IPS-18a (cell line): ENCODE results near the gene UBAC2.

ENCODE experiments used
- H3K27ac ChIP-seq: one replicate; pipeline ENCODE4 v1.5.1; 2013; ENCODE audit warnings: low read length
- H3K27me3 ChIP-seq: one replicate; pipeline ENCODE4 v1.6.1; 2013; ENCODE audit warnings: mild to moderate bottlenecking, low read length; ENCODE audit not compliant: control insufficient read depth, insufficient read depth
- H3K36me3 ChIP-seq: one replicate; pipeline ENCODE4 v1.6.1; 2013; ENCODE audit warnings: low read depth, low read length; ENCODE audit not compliant: control insufficient read depth
- H3K4me1 ChIP-seq: one replicate; pipeline ENCODE4 v1.6.1; 2013; ENCODE audit warnings: low read depth, low read length; ENCODE audit not compliant: control insufficient read depth
- H3K4me3 ChIP-seq: one replicate; pipeline ENCODE4 v1.5.1; 2013; ENCODE audit warnings: low read length
- H3K9ac ChIP-seq: one replicate; pipeline ENCODE4 v1.6.1; 2013; ENCODE audit warnings: mild to moderate bottlenecking, low read length, moderate library complexity
- H3K9me3 ChIP-seq: one replicate; pipeline ENCODE4 v1.6.1; 2013; ENCODE audit warnings: low read depth, low read length; ENCODE audit not compliant: control insufficient read depth

UBAC2 gene

GRCh38 chr13:99322297-99323103 is 121.8 kb downstream of the UBAC2 start:
- no peak overlapping the region for H3K4me3 ChIP-seq
- H3K9ac ChIP-seq = no peak overlapping the region
- no peaks in the 10 kb centered on the region for H3K4me1 ChIP-seq
- H3K27ac ChIP-seq = no peak overlapping the region
- H3K36me3 ChIP-seq = peaks cover 13% of the 10 kb centered on the region
- H3K27me3 ChIP-seq = no peaks in the 10 kb centered on the region
- H3K9me3 ChIP-seq = no peaks in the 10 kb centered on the region

- H3K27ac ChIP-seq = no peak overlapping the region
Measured at GRCh38 chr13:99323488-99323887, 122.8 kb downstream of the UBAC2 start.

GRCh38 chr13:99326012-99326411 is 125.4 kb downstream of the UBAC2 start:
- Histone ChIP-seq H3K9ac (no peak overlapping the region), H3K27me3 (no peaks in the 10 kb centered on the region), H3K4me3 (no peak overlapping the region), H3K27ac (no peak overlapping the region), H3K9me3 (no peaks in the 10 kb centered on the region), H3K4me1 (no peaks in the 10 kb centered on the region), H3K36me3 (peaks cover 5% of the 10 kb centered on the region)

More at GRCh38 chr13:99323488-99323887, 122.8 kb downstream of the UBAC2 start:
- no peak overlapping the region for H3K4me3 ChIP-seq
- no peaks in the 10 kb centered on the region for H3K27me3 ChIP-seq
- no peaks in the 10 kb centered on the region for H3K9me3 ChIP-seq
- peaks cover 13% of the 10 kb centered on the region for H3K36me3 ChIP-seq
- no peaks in the 10 kb centered on the region for H3K4me1 ChIP-seq
- no peak overlapping the region for H3K9ac ChIP-seq

- Histone ChIP-seq H3K4me1 (no peaks in the 10 kb centered on the region), H3K4me3 (no peak overlapping the region), H3K36me3 (peaks cover 5% of the 10 kb centered on the region), H3K27ac (no peak overlapping the region), H3K27me3 (no peaks in the 10 kb centered on the region), H3K9me3 (no peaks in the 10 kb centered on the region), H3K9ac (no peak overlapping the region)
Measured at GRCh38 chr13:99327126-99327525, 126.5 kb downstream of the UBAC2 start.

- H3K9me3 ChIP-seq = no peaks in the 10 kb centered on the region
- peaks cover 5% of the 10 kb centered on the region for H3K36me3 ChIP-seq
- H3K4me3 ChIP-seq = no peak overlapping the region
- H3K27ac ChIP-seq = no peak overlapping the region
- H3K4me1 ChIP-seq = no peaks in the 10 kb centered on the region
- H3K9ac ChIP-seq = no peak overlapping the region
- no peaks in the 10 kb centered on the region for H3K27me3 ChIP-seq
Measured at GRCh38 chr13:99327761-99328160, 127.1 kb downstream of the UBAC2 start.

- Histone ChIP-seq H3K36me3 (no peaks in the 10 kb centered on the region), H3K4me1 (no peaks in the 10 kb centered on the region), H3K9ac (no peak overlapping the region)
Measured at GRCh38 chr13:99329477-99329876, 128.8 kb downstream of the UBAC2 start.

GRCh38 chr13:99330942-99331341 is 130.3 kb downstream of the UBAC2 start:
- Histone ChIP-seq H3K9ac (no peak overlapping the region), H3K27ac (no peak overlapping the region), H3K4me1 (no peaks in the 10 kb centered on the region), H3K36me3 (no peaks in the 10 kb centered on the region), H3K4me3 (no peak overlapping the region), H3K9me3 (no peaks in the 10 kb centered on the region), H3K27me3 (no peaks in the 10 kb centered on the region)

More at GRCh38 chr13:99329477-99329876, 128.8 kb downstream of the UBAC2 start:
- no peak overlapping the region for H3K27ac ChIP-seq
- no peaks in the 10 kb centered on the region for H3K9me3 ChIP-seq
- H3K4me3 ChIP-seq = no peak overlapping the region
- H3K27me3 ChIP-seq = no peaks in the 10 kb centered on the region

GRCh38 chr13:99331881-99332293 is 131.2 kb downstream of the UBAC2 start:
- H3K27ac ChIP-seq = no peak overlapping the region
- H3K27me3 ChIP-seq = no peaks in the 10 kb centered on the region
- H3K4me1 ChIP-seq = no peaks in the 10 kb centered on the region
- no peak overlapping the region for H3K9ac ChIP-seq
- H3K4me3 ChIP-seq = no peak overlapping the region
- no peaks in the 10 kb centered on the region for H3K36me3 ChIP-seq
- H3K9me3 ChIP-seq = no peaks in the 10 kb centered on the region

GRCh38 chr13:99332456-99332855 is 131.8 kb downstream of the UBAC2 start:
- Histone ChIP-seq H3K27ac (no peak overlapping the region), H3K36me3 (no peaks in the 10 kb centered on the region), H3K9me3 (no peaks in the 10 kb centered on the region), H3K9ac (no peak overlapping the region), H3K27me3 (no peaks in the 10 kb centered on the region), H3K4me3 (no peak overlapping the region), H3K4me1 (no peaks in the 10 kb centered on the region)

GRCh38 chr13:99334221-99334620 is 133.6 kb downstream of the UBAC2 start:
- Histone ChIP-seq H3K36me3 (no peaks in the 10 kb centered on the region), H3K4me3 (no peak overlapping the region), H3K4me1 (no peaks in the 10 kb centered on the region), H3K27ac (no peak overlapping the region), H3K9ac (no peak overlapping the region), H3K9me3 (no peaks in the 10 kb centered on the region), H3K27me3 (no peaks in the 10 kb centered on the region)

- Histone ChIP-seq H3K36me3 (no peaks in the 10 kb centered on the region), H3K27me3 (no peaks in the 10 kb centered on the region), H3K9me3 (no peaks in the 10 kb centered on the region), H3K27ac (no peak overlapping the region), H3K4me1 (no peaks in the 10 kb centered on the region), H3K4me3 (no peak overlapping the region), H3K9ac (no peak overlapping the region)
Measured at GRCh38 chr13:99335087-99335486, 134.4 kb downstream of the UBAC2 start.

- Histone ChIP-seq H3K36me3 (peaks cover 4% of the 10 kb centered on the region), H3K27ac (no peak overlapping the region), H3K27me3 (no peaks in the 10 kb centered on the region), H3K9me3 (no peaks in the 10 kb centered on the region), H3K9ac (no peak overlapping the region), H3K4me1 (no peaks in the 10 kb centered on the region), H3K4me3 (no peak overlapping the region)
Measured at GRCh38 chr13:99335603-99336002, 134.9 kb downstream of the UBAC2 start.
